ENCODE measurements around the gene FGD6. TPM values are rescaled to one million over a fixed set of nuclear protein-coding genes. Genes with fewer than 3 reads are reported as not detected.
A peak's percentile ranks its signal among the peaks of the same experiment; 100 is the strongest.
"Not testable (repeated sequence)": the region's sequence is repeated elsewhere in the genome, so short reads cannot be mapped to it uniquely, and the experiment has no call there.

The FGD6 gene
- total and polyA plus RNA-seq, 7 donors = 4.2 to 56.6 (median 40.2) TPM

DNA sequence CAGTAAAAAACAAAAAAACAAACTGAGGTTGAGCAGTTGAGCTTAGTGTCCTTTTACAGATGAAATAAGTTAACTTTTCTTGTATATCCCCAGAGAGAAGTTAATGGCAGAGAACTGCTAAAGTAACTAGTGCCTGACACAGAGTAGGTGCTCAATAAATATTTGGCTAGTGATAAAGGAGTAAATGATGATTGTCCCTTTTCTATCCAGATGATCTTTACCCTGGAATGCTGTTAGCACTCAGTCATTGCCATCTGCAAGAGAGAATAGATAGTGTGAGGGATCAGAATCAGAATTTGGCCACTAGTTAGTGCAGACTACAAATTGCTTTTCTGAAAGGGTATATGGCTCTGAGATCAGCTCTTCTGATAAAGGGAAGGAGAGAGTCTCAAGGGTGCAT, 21.9 kb upstream of the FGD6 start:
- no peak for TF ChIP-seq POLR2A (IDR thresholded peaks at IDR 0.05)
- TF ChIP-seq, protein P1, sequence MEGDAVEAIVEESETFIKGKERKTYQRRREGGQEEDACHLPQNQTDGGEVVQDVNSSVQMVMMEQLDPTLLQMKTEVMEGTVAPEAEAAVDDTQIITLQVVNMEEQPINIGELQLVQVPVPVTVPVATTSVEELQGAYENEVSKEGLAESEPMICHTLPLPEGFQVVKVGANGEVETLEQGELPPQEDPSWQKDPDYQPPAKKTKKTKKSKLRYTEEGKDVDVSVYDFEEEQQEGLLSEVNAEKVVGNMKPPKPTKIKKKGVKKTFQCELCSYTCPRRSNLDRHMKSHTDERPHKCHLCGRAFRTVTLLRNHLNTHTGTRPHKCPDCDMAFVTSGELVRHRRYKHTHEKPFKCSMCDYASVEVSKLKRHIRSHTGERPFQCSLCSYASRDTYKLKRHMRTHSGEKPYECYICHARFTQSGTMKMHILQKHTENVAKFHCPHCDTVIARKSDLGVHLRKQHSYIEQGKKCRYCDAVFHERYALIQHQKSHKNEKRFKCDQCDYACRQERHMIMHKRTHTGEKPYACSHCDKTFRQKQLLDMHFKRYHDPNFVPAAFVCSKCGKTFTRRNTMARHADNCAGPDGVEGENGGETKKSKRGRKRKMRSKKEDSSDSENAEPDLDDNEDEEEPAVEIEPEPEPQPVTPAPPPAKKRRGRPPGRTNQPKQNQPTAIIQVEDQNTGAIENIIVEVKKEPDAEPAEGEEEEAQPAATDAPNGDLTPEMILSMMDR (IDR thresholded peaks at IDR 0.05) = no peak
- TF ChIP-seq EP300 (IDR thresholded peaks at IDR 0.05) = no peak
- TF ChIP-seq POLR2AphosphoS5 (IDR thresholded peaks at IDR 0.05) = no peak
- H3K36me3 ChIP-seq = peaks cover 0 to 5% (median 0%) of the 10 kb centered on the region in 4 donors
- no peaks in the 10 kb centered on the region for H3K9me3 ChIP-seq
- H3K27ac ChIP-seq = no peak overlapping the region
- no peaks in the 10 kb centered on the region for H3K27me3 ChIP-seq
- H3K4me3 ChIP-seq = no peak overlapping the region
- DNase-seq = no peak
- intact Hi-C loops (cut with DNase I) = no loop called here
- H3K4me1 ChIP-seq = peaks cover 0 to 26% (median 16%) of the 10 kb centered on the region in 4 donors

DNA sequence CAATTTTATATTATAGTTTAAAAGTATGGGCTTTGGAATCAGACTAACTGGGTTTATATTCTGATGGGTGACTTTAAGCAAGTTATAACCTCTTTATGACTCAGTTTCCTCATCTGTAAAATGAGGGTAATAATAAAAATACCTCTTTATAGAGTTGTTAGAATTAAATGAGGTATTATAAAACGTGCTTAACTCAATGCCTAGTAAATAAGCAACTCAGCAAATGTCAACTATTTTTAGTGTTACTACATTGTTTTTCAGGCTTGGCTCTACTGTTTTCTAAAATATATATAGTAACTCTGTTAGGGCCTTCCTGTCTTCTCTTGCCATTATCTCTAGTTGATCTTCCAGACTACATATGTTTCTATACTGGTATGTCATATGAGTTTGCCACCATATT, 20.9 kb upstream of the FGD6 start:
- H3K27ac ChIP-seq = no peak overlapping the region
- DNase-seq = no peak
- no peak overlapping the region for H3K4me3 ChIP-seq
- H3K36me3 ChIP-seq = peaks cover 0 to 5% (median 0%) of the 10 kb centered on the region in 4 donors
- TF ChIP-seq POLR2A (IDR thresholded peaks at IDR 0.05) (no peak), POLR2AphosphoS5 (IDR thresholded peaks at IDR 0.05) (no peak), EP300 (IDR thresholded peaks at IDR 0.05) (no peak)
- TF ChIP-seq, protein P1 (IDR thresholded peaks at IDR 0.05) = no peak
- H3K9me3 ChIP-seq = no peaks in the 10 kb centered on the region
- H3K4me1 ChIP-seq = peaks cover 0 to 26% (median 16%) of the 10 kb centered on the region in 4 donors
- WGBS, 2 donors = 71 to 74% methylated on average over 1 of the region's 1 CpG
- intact Hi-C loops (cut with DNase I) = no loop called here
- no peaks in the 10 kb centered on the region for H3K27me3 ChIP-seq

DNA sequence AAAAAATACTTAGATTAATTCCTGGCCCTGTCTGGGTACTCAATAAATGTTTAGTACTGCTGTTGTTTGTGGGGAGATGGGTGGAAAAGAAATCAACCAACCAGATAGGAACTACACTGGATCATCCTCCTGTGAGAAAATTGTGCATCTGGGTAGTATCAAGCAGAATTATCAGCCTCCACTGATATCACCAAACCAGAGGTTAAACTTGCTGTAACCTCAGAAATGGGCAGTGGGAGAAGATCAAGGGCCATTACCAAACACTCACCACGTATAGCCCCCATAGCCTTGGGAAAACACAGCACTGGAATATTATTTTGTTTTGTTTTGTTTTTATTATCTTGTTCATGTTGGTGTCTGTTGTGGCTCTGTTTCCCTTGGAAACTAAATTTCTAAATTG, 20.0 kb upstream of the FGD6 start:
- H3K9me3 ChIP-seq = no peaks in the 10 kb centered on the region
- TF ChIP-seq POLR2AphosphoS5 (IDR thresholded peaks at IDR 0.05) (no peak), POLR2A (IDR thresholded peaks at IDR 0.05) (no peak), EP300 (IDR thresholded peaks at IDR 0.05) (no peak)
- TF ChIP-seq, protein P1 (IDR thresholded peaks at IDR 0.05) = no peak
- peaks cover 0 to 26% (median 16%) of the 10 kb centered on the region in 4 donors for H3K4me1 ChIP-seq
- peaks cover 0 to 2% (median 0%) of the 10 kb centered on the region in 4 donors for H3K36me3 ChIP-seq
- WGBS, 2 donors = 79 to 87% methylated on average over 1 of the region's 1 CpG
- DNase-seq = no peak
- H3K27ac ChIP-seq = no peak overlapping the region
- no peaks in the 10 kb centered on the region for H3K27me3 ChIP-seq
- intact Hi-C loops (cut with DNase I) = no loop called here
- no peak overlapping the region for H3K4me3 ChIP-seq

DNA sequence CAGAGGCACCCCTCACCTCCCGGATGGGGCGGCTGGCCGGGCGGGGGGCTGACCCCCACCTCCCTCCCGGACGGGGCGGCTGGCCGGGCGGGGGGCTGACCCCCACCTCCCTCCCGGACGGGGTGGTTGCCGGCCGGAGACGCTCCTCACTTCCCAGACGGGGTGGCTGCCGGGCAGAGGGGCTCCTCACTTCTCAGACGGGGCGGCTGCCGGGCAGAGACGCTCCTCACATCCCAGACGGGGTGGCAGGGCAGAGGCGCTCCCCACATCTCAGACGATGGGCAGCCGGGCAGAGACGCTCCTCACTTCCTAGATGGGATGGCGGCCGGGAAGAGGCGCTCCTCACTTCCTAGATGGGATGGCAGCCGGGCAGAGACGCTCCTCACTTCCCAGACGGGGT, 18.4 kb upstream of the FGD6 start:
- H3K27ac ChIP-seq; H3K4me3 ChIP-seq; H3K36me3 ChIP-seq; H3K27me3 ChIP-seq; H3K9me3 ChIP-seq; DNase-seq; intact Hi-C loops (cut with DNase I): not testable (repeated sequence)
- WGBS, 2 donors = 96% methylated on average over 31 of the region's 31 CpGs
- H3K4me1 ChIP-seq = peaks cover 0 to 29% (median 22%) of the 10 kb centered on the region in 4 donors

DNA sequence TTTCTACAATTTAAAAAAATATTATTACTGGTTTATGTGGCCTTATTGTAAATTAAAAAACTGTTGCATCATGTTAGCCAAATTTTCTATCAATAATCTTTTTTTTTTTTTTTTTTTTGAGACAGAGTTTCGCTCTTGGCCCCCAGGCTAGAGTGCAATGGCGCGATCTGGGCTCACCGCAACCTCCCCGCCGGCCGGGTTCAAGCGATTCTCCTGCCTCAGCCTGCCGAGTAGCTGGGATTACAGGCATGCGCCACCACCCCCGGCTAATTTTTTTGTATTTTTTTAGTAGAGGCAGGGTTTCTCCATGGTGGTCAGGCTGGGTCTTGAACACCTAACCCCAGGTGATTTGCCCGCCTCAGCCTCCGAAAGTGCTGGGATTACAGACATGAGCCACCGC, 16.9 kb upstream of the FGD6 start:
- peaks cover 0 to 39% (median 34%) of the 10 kb centered on the region in 4 donors for H3K4me1 ChIP-seq
- H3K4me3 ChIP-seq; H3K9me3 ChIP-seq; H3K27me3 ChIP-seq; DNase-seq; H3K36me3 ChIP-seq; intact Hi-C loops (cut with DNase I); H3K27ac ChIP-seq: not testable (repeated sequence)
- 97 to 99% methylated on average over 14 of the region's 14 CpGs for WGBS, 2 donors

DNA sequence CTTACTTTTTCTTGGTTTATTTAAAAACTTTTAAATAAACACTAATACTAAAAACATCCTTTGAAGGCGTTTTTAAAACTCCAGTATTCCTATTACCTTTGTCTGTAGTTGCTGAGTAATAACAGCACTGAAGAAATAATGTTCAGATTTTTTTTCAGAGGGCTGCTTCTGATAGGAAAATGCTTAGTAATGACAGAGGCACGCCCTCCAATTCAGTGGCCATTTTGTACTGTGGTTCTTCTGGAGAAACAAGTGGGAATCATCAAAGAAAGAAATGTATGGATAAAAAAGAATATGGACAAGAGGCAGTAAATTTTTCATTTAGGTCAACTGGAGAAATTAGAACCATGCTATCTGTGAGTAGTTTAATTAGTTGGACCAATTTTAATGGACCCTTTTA, 13.9 kb upstream of the FGD6 start:
- 67 to 75% methylated on average over 2 of the region's 2 CpGs for WGBS, 2 donors

More for the DNA sequence above, 13.9 kb upstream of the FGD6 start:
- H3K36me3 ChIP-seq = no peaks in the 10 kb centered on the region
- no peak for TF ChIP-seq EP300 (IDR thresholded peaks at IDR 0.05)
- TF ChIP-seq POLR2AphosphoS5 (IDR thresholded peaks at IDR 0.05) = no peak
- no peak for TF ChIP-seq POLR2A (IDR thresholded peaks at IDR 0.05)
- TF ChIP-seq, protein P1 (IDR thresholded peaks at IDR 0.05) = no peak
- no peaks in the 10 kb centered on the region for H3K9me3 ChIP-seq
- H3K27me3 ChIP-seq = no peaks in the 10 kb centered on the region
- H3K4me1 ChIP-seq = peaks cover 0 to 45% (median 35%) of the 10 kb centered on the region in 4 donors
- no peak overlapping the region for H3K4me3 ChIP-seq
- intact Hi-C loops (cut with DNase I) = no loop called here
- DNase-seq = no peak
- peak overlapping the region in 2 of 4 donors; percentile 30 to 32 for H3K27ac ChIP-seq

Data from sigmoid colon (tissue), 7 donors.